PC-9 (cell line): ENCODE measurements around the gene ANO2.

Experiments used
- CTCF ChIP-seq: fragments of 200-600 bp; sonication (generic); conservative IDR thresholded peaks from 2 replicates; pipeline ENCODE4 v1.6.1; 2017; ENCODE audit warnings: mixed run types, antibody characterized with exemption, mild to moderate bottlenecking, moderate library complexity
- EZH2 ChIP-seq: fragments of 200-600 bp; sonication (generic); IDR thresholded peaks from 2 replicates; pipeline ENCODE4 v1.8.0; 2017; ENCODE audit warnings: antibody characterized with exemption, low read depth

- TF ChIP-seq CTCF: no peak
- TF ChIP-seq EZH2: no peak
Observed at GRCh38 chr12:5628501-5628900, 316.6 kb downstream of the ANO2 start.
